Naive thymus-derived CD8-positive, alpha-beta T cell (primary cell): ENCODE results near the gene PPP1R15B. TPM values are rescaled to one million over a fixed set of nuclear protein-coding genes. Genes with fewer than 3 reads are reported as not detected.

Experiments
- ATAC-seq, 2 donors: fragments of 150-1000 bp; cut with Tn5 transposase in 1 of 2; sonication (Bioruptor Pico), chemical (Tn5 transposase) in 1 of 2; 1 replicate in 1 of 2; 2 replicates in 1 of 2; pipeline ENCODE4 v1.10.0; 2021; ENCODE audit warnings: mild to moderate bottlenecking in 2 of 2, moderate library complexity in 2 of 2
- POLR2A ChIA-PET: fragments of 350-600 bp; sonication (Branson Sonifier 250); formaldehyde crosslinking; loops from one replicate; lab custom pipeline; 2021; ENCODE audit warnings: antibody characterized with exemption; lab: Charles Lee
- DNase-seq, 10 donors: peaks; one replicate each; pipeline versions ENCODE4 v3.0.0 to v3.0.0-alpha.2; 2020 to 2022
- H3K27ac Mint-ChIP-seq, 10 donors: one replicate each; pipeline ENCODE4 v1.8.0; 2020 to 2022; ENCODE audit warnings: mild to moderate bottlenecking in 10 of 10, mixed read lengths in 10 of 10, moderate library complexity in 4 of 10, inconsistent platforms in 1 of 10
- H3K27me3 Mint-ChIP-seq, 5 donors: one replicate each; pipeline ENCODE4 v1.8.0; 2021 to 2022; ENCODE audit warnings: mixed read lengths in 5 of 5
- H3K36me3 Mint-ChIP-seq, 3 donors: one replicate each; pipeline ENCODE4 v1.8.0; 2020 to 2022; ENCODE audit warnings: mixed read lengths in 3 of 3, mild to moderate bottlenecking in 2 of 3, inconsistent platforms in 1 of 3
- H3K4me1 Mint-ChIP-seq, 4 donors: one replicate each; pipeline ENCODE4 v1.8.0; 2021 to 2022; ENCODE audit warnings: mixed read lengths in 4 of 4
- H3K4me3 Mint-ChIP-seq, 10 donors: one replicate each; pipeline ENCODE4 v1.8.0; 2020 to 2022; ENCODE audit warnings: mild to moderate bottlenecking in 10 of 10, mixed read lengths in 10 of 10, moderate library complexity in 6 of 10, inconsistent platforms in 1 of 10
- H3K9me3 Mint-ChIP-seq, 9 donors: one replicate each; pipeline ENCODE4 v1.8.0; 2020 to 2022; ENCODE audit warnings: mixed read lengths in 9 of 9, mild to moderate bottlenecking in 3 of 9, inconsistent platforms in 1 of 9, moderate library complexity in 1 of 9
- polyA plus RNA-seq, 3 donors: library from polyadenylated mRNA; unstranded; fragments of 300-500 nt; fragmentation: Illumina TruSeq; gene quantifications; one replicate each; pipeline ENCODE4 v1.2.3, GENCODE V29; 2021
- total RNA-seq, 8 experiments: library from RNA in 2 of 8; stranded (reverse) in 2 of 8; gene quantifications; one replicate each; pipeline ENCODE4 v1.2.3 and lab custom pipeline; 2021 to 2026

Gene PPP1R15B
- total and polyA plus RNA-seq, 5 experiments from 2014 or later = 14.2 to 87.3 (median 20.8) TPM

GRCh38 chr1:204385727-204386126, 25.9 kb downstream of the PPP1R15B start:
- H3K27ac Mint-ChIP-seq = no peak overlapping the region
- POLR2A ChIA-PET = interaction anchor here (0.8 kb wide), 1 partner anchor 16 kb away, joined by 4 read pairs; no protein-coding TSS in a partner anchor
- H3K9me3 Mint-ChIP-seq = no peaks in the 10 kb centered on the region
- H3K4me3 Mint-ChIP-seq = no peak overlapping the region
- H3K4me1 Mint-ChIP-seq = peaks cover 8 to 14% (median 11%) of the 10 kb centered on the region in 4 donors
- H3K36me3 Mint-ChIP-seq = no peaks in the 10 kb centered on the region
- no peak for ATAC-seq
- DNase-seq = no peak
- no peaks in the 10 kb centered on the region for H3K27me3 Mint-ChIP-seq

- ATAC-seq (no peak), DNase-seq (no peak)
- Mint-ChIP-seq H3K4me1 (peaks cover 0 to 6% (median 2%) of the 10 kb centered on the region in 4 donors), H3K27ac (no peak overlapping the region), H3K4me3 (no peak overlapping the region), H3K9me3 (no peaks in the 10 kb centered on the region), H3K36me3 (no peaks in the 10 kb centered on the region), H3K27me3 (no peaks in the 10 kb centered on the region)
- POLR2A ChIA-PET = interaction anchor here (1.1 kb wide), 1 partner anchor 14 kb away, joined by 4 read pairs; no protein-coding TSS in a partner anchor
These were observed 26.8 kb downstream of the PPP1R15B start for GRCh38 chr1:204384636-204385352.

GRCh38 chr1:204383163-204383904, 28.3 kb downstream of the PPP1R15B start:
- Mint-ChIP-seq H3K27ac (no peak overlapping the region), H3K4me1 (peaks cover 0 to 7% (median 2%) of the 10 kb centered on the region in 4 donors), H3K27me3 (peaks cover 0 to 2% (median 0%) of the 10 kb centered on the region in 5 donors), H3K4me3 (no peak overlapping the region), H3K9me3 (no peaks in the 10 kb centered on the region), H3K36me3 (no peaks in the 10 kb centered on the region)
- POLR2A ChIA-PET = interaction anchor here (1.8 kb wide), 1 partner anchor 15 kb away, joined by 7 read pairs; no protein-coding TSS in a partner anchor
- ATAC-seq (no peak), DNase-seq (no peak)

GRCh38 chr1:204382714-204383083, 28.9 kb downstream of the PPP1R15B start:
- Mint-ChIP-seq H3K36me3 (no peaks in the 10 kb centered on the region), H3K4me1 (peaks cover 4 to 13% (median 8%) of the 10 kb centered on the region in 4 donors), H3K27me3 (peaks cover 0 to 6% (median 0%) of the 10 kb centered on the region in 5 donors), H3K4me3 (no peak overlapping the region), H3K27ac (no peak overlapping the region), H3K9me3 (no peaks in the 10 kb centered on the region)
- POLR2A ChIA-PET = interaction anchor here (0.7 to 1.8 kb wide), 6 partner anchors 16 to 231 kb away, joined by 3 to 7 read pairs (median 4); partner anchors contain the start of gene ETNK2
- ATAC-seq = no peak
- no peak for DNase-seq

- no peak for DNase-seq
- H3K4me1 Mint-ChIP-seq = peaks cover 4 to 16% (median 11%) of the 10 kb centered on the region in 4 donors
- no peaks in the 10 kb centered on the region for H3K36me3 Mint-ChIP-seq
- H3K9me3 Mint-ChIP-seq = no peaks in the 10 kb centered on the region
- peak overlapping the region in 2 of 10 donors; percentile 15 to 29 for H3K27ac Mint-ChIP-seq
- H3K27me3 Mint-ChIP-seq = peaks cover 0 to 13% (median 3%) of the 10 kb centered on the region in 5 donors
- ATAC-seq = no peak
- POLR2A ChIA-PET = no interaction called here
- no peak overlapping the region for H3K4me3 Mint-ChIP-seq
These were observed 31.3 kb downstream of the PPP1R15B start for GRCh38 chr1:204380293-204380831.

GRCh38 chr1:204377800-204378668, 33.6 kb downstream of the PPP1R15B start:
- DNase-seq = peak; percentile 23 to 71 (median 50)
- H3K4me1 Mint-ChIP-seq = peaks cover 4 to 16% (median 11%) of the 10 kb centered on the region in 4 donors
- POLR2A ChIA-PET = interaction anchor here (0.6 to 1.3 kb wide), 6 partner anchors 20 to 1122 kb away, joined by 3 to 6 read pairs (median 3); no protein-coding TSS in a partner anchor
- ATAC-seq = peak; percentile 70 to 82
- no peaks in the 10 kb centered on the region for H3K9me3 Mint-ChIP-seq
- no peaks in the 10 kb centered on the region for H3K36me3 Mint-ChIP-seq
- H3K4me3 Mint-ChIP-seq = peak overlapping the region; percentile 86 to 98 (median 91)
- peaks cover 0 to 13% (median 3%) of the 10 kb centered on the region in 5 donors for H3K27me3 Mint-ChIP-seq
- peak overlapping the region in 6 of 10 donors; percentile 33 to 94 (median 82) for H3K27ac Mint-ChIP-seq

GRCh38 chr1:204376919-204377799, 34.5 kb downstream of the PPP1R15B start:
- H3K36me3 Mint-ChIP-seq = no peaks in the 10 kb centered on the region
- peaks cover 4 to 16% (median 11%) of the 10 kb centered on the region in 4 donors for H3K4me1 Mint-ChIP-seq
- POLR2A ChIA-PET = interaction anchor here (0.6 to 1.0 kb wide), 2 partner anchors 21 to 1121 kb away, joined by 4 to 6 read pairs; no protein-coding TSS in a partner anchor
- H3K27me3 Mint-ChIP-seq = peaks cover 0 to 13% (median 3%) of the 10 kb centered on the region in 5 donors
- H3K27ac Mint-ChIP-seq = peak overlapping the region in 2 of 10 donors; percentile 32 to 51
- peak overlapping the region; percentile 67 to 90 (median 80) for H3K4me3 Mint-ChIP-seq
- no peaks in the 10 kb centered on the region for H3K9me3 Mint-ChIP-seq
- DNase-seq = no peak
- ATAC-seq = no peak

GRCh38 chr1:204376465-204376864, 35.2 kb downstream of the PPP1R15B start:
- POLR2A ChIA-PET = no interaction called here
- no peaks in the 10 kb centered on the region for H3K9me3 Mint-ChIP-seq
- no peak for ATAC-seq

GRCh38 chr1:204373911-204374310, 37.7 kb downstream of the PPP1R15B start:
- Mint-ChIP-seq H3K9me3 (no peaks in the 10 kb centered on the region), H3K27me3 (peaks cover 0 to 13% (median 3%) of the 10 kb centered on the region in 5 donors), H3K4me1 (peaks cover 4 to 18% (median 11%) of the 10 kb centered on the region in 4 donors), H3K4me3 (no peak overlapping the region), H3K36me3 (no peaks in the 10 kb centered on the region), H3K27ac (no peak overlapping the region)
- POLR2A ChIA-PET = no interaction called here
- no peak for ATAC-seq
- DNase-seq = no peak

More at GRCh38 chr1:204376465-204376864, 35.2 kb downstream of the PPP1R15B start:
- Mint-ChIP-seq H3K27me3 (peaks cover 0 to 13% (median 3%) of the 10 kb centered on the region in 5 donors), H3K36me3 (no peaks in the 10 kb centered on the region), H3K4me3 (peak overlapping the region in 6 of 10 donors; percentile 2 to 90 (median 78)), H3K27ac (peak overlapping the region in 1 of 10 donors; percentile 51), H3K4me1 (peaks cover 4 to 16% (median 11%) of the 10 kb centered on the region in 4 donors)
- DNase-seq = no peak

- ATAC-seq (no peak), DNase-seq (no peak)
- no peak overlapping the region for H3K27ac Mint-ChIP-seq
- peaks cover 0 to 6% (median 4%) of the 10 kb centered on the region in 4 donors for H3K4me1 Mint-ChIP-seq
- H3K27me3 Mint-ChIP-seq = peaks cover 0 to 6% (median 0%) of the 10 kb centered on the region in 5 donors
- no peaks in the 10 kb centered on the region for H3K9me3 Mint-ChIP-seq
- H3K36me3 Mint-ChIP-seq = no peaks in the 10 kb centered on the region
- POLR2A ChIA-PET = no interaction called here
- H3K4me3 Mint-ChIP-seq = no peak overlapping the region
These were observed 41.4 kb downstream of the PPP1R15B start for GRCh38 chr1:204370176-204370575.
